DMS153 (cell line): ENCODE data around the gene KCNMA1.
A peak's percentile ranks its signal among the peaks of the same experiment; 100 is the strongest.
"Not testable (repeated sequence)": the region's sequence is repeated elsewhere in the genome, so short reads cannot be mapped to it uniquely, and the experiment has no call there.

Experiments
- DNase-seq: peaks from one replicate; lab custom pipeline; 2025; lab: John Stamatoyannopoulos, UW

Gene KCNMA1

GRCh38 chr10:77532068-77532467, 105.5 kb downstream of the KCNMA1 start:
- DNase-seq = no peak

- DNase-seq = peak; percentile 14
Observed at GRCh38 chr10:77531441-77532001, 106.1 kb downstream of the KCNMA1 start.

GRCh38 chr10:77530011-77530410, 107.6 kb downstream of the KCNMA1 start:
- DNase-seq = no peak

GRCh38 chr10:77529050-77529576, 108.5 kb downstream of the KCNMA1 start:
- no peak for DNase-seq

DNA sequence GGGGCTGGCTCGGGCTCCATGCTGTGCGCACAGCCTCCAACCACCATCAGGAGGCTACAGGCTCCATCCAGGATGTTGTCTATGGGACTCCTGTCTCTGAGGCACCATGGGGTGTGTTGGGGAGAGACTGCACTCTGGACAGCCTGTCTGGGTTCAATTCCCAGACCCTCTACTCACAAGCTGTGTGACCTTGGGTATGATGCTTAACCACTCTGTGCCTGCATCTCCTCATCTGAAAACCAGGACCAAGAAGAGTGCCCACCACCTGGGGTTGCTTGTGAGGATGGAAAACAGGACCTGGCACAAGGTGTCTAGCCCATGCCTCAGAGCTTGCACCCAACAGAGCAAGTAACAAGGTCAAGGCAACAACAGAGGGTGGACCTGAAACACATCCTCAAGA, 109.8 kb downstream of the KCNMA1 start:
- no peak for DNase-seq

GRCh38 chr10:77526868-77527617, 110.6 kb downstream of the KCNMA1 start:
- peak; percentile 8 for DNase-seq

DNA sequence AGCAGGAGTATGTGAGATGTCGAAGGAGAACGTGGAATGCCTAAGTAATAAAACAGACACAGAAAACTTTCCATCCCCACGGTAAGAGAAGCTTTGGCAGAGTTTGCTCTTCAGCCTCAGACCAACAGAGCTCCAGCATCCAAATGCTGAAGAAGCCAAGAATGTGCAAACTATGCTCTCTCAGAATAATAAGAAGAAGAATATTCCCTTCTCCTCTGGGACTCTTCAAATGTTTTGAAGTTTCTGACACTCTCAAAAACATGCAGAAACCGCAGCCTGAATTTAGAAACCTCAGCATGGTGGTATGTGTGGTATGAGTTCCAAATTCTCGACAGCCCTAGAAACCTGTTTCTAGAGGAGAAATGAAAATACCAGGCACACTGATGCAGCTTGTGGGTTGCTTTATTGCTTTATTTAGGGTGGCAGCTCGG, 113.3 kb downstream of the KCNMA1 start:
- no peak for DNase-seq

- DNase-seq = no peak
Observed at GRCh38 chr10:77522268-77522809, 115.3 kb downstream of the KCNMA1 start.

- DNase-seq = no peak
Observed at GRCh38 chr10:77520995-77521394, 116.6 kb downstream of the KCNMA1 start.

GRCh38 chr10:77520290-77520689, 117.3 kb downstream of the KCNMA1 start:
- DNase-seq = no peak

GRCh38 chr10:77519791-77520190, 117.8 kb downstream of the KCNMA1 start:
- DNase-seq = not testable (repeated sequence)

GRCh38 chr10:77518910-77519274, 118.7 kb downstream of the KCNMA1 start:
- no peak for DNase-seq

GRCh38 chr10:77518241-77518909, 119.2 kb downstream of the KCNMA1 start:
- no peak for DNase-seq

DNA sequence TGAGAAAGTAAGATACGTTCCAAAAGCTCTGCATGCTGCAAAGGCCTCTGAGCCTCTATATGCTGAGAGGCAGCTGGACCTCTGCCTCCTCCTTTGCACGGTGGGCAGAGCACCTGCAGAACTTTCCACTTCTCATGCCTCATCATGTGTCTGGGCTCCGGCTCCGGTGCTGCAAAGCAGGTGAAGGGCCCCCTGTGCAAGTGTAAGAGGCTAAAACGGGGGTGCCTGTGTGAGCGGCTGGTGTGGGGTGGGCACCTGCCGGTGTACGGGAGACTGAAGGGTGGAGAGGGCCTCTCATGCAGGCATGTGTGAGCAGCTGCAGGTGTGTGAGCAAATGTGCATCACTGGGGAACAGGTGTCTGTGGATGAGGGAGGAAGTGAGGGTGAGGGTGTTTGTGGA, 121.0 kb downstream of the KCNMA1 start:
- peak; percentile 17 for DNase-seq

DNA sequence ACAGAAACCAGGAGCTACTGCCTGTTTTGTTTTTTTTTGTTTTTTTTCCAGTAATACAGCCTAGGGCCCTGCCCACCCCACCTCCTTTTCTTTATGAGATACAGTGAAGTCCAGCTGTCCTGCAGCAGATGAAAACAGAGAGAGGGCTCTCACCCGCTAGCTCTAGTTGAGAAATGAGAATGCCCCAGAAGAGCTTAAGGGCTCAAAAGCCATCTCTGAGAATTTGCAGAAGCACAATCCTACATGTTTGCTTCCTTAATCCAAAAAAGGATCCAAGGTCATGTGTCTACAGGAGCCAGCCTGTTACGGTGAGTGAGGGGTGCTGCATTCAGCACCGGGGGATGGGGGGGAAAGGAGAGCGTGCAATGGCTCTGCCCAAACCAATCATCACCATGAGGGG, 122.7 kb downstream of the KCNMA1 start:
- DNase-seq = no peak

GRCh38 chr10:77513781-77514331, 123.8 kb downstream of the KCNMA1 start:
- DNase-seq = no peak

DNA sequence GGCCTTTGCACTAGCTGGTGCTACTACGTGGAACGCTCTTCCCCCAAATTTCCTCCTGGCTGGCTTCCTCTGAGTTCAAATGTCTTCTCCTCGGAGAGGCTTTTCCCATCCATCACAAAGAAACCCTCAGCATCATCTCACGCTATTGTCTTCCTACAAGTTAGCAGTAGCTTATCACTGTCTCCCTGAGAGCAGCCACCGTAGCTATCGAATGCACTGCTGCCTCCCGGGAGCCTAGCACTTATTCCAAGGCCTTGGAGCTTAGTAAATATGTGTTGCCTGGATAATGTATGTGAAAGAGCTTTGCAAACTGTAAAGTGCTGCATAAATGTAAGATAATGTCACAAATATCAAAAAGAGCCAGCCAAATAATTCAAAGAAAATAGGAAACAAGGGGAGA, 124.4 kb downstream of the KCNMA1 start:
- no peak for DNase-seq

GRCh38 chr10:77512219-77512578, 125.4 kb downstream of the KCNMA1 start:
- DNase-seq = no peak

DNA sequence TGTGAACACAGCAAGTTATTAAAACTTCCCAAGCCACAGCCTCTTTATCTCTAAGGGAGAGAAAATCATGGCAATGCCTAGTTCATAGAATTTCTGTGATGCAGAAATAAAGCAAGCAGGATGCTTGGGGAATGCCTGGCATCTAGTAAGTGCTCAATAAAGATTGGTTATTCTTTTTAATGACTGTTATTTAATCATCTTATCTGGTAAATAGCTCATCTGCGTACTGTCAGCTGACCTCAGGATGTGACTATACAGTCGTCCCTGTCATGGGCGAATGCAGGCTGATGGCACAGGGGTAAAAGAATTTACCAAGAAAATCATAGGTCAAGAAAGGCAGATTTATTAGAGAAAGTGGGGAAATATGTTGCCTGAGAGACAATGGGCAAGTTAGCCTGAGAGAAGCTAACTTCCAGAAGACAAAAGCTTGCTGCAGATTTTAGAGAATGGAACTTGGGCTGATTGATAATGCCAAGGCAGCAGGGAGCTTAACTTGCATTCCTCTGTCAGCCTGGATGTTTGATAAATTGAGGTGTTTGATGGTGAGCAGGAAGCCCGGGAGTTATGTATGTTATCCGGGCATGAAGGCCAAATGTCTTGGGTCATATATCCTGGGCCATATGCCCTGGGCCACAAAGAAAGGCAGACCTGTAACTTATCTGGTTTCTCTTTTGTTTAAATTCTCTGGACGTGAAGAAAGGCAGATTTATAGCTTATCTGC, 126.0 kb downstream of the KCNMA1 start:
- no peak for DNase-seq

DNA sequence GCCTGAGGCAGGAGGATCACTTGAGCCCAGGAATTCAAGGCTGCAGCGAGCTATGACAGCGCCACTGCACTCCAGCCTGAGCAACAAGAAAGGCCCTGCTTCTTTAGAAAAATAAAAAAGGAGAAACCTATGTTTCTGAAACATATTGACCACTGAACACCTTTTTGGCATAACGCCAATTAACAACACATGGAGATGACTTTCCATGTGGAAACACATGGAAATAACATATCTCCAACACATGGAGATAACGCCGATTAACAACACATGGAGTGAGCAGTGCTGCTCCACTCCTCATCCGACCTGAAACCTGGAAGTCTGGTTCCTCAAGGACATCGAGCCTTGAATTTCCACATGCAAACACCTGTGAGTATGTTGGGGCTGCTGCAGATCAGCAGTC, 126.9 kb downstream of the KCNMA1 start:
- DNase-seq = no peak

- no peak for DNase-seq
Observed at GRCh38 chr10:77510294-77510693, 127.3 kb downstream of the KCNMA1 start.

DNA sequence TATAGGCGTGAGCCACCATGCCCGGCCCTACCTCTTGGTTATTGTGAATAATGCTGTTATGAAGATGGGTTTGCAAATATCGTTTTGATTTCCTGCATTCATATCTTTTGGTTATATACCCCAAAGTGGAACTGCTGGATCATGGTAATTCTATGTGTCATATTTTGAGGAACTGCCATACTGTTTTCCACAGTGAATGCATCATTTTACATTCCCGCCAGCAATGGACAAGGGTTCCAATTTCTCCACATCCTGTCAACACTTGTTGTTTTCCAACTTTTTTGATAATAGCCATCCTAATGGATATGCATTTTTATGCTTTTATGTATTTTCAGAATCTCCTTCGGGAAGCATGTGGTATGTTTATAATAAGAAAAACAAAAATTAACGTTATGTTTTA, 128.2 kb downstream of the KCNMA1 start:
- DNase-seq = no peak
